CD4-positive, alpha-beta memory T cell (primary cell): ENCODE data around the gene ARL8A. TPM values are rescaled to one million over a fixed set of nuclear protein-coding genes. Genes with fewer than 3 reads are reported as not detected.
"Not testable (repeated sequence)": the region's sequence is repeated elsewhere in the genome, so short reads cannot be mapped to it uniquely, and the experiment has no call there.

Experiments
- CTCF ChIA-PET: fragments of 350-600 bp; sonication (Branson Sonifier 250); formaldehyde crosslinking; loops from one replicate; lab custom pipeline; 2021; ENCODE audit warnings: inconsistent platforms; ENCODE audit not compliant: partially characterized antibody; lab: Charles Lee
- POLR2A ChIA-PET: fragments of 350-600 bp; sonication (Branson Sonifier 250); formaldehyde crosslinking; loops from one replicate; lab custom pipeline; 2021; ENCODE audit not compliant: partially characterized antibody; lab: Charles Lee
- DNase-seq, 5 donors: peaks; one replicate each; pipeline versions ENCODE4 v3.0.0 to v3.0.0-alpha.2; 2020 to 2022; ENCODE audit warnings: mixed read lengths in 1 of 5
- H3K27ac ChIP-seq: one replicate; pipeline ENCODE4 v1.7.0; 2013; ENCODE audit warnings: low read depth, low read length
- H3K27me3 ChIP-seq: 2 replicates; pipeline ENCODE4 v1.7.0; 2013; ENCODE audit warnings: mild to moderate bottlenecking, low read length, moderate library complexity; ENCODE audit not compliant: insufficient read depth
- H3K36me3 ChIP-seq: 2 replicates; pipeline ENCODE4 v1.7.0; 2013; ENCODE audit warnings: mild to moderate bottlenecking, low read length, moderate library complexity; ENCODE audit not compliant: insufficient read depth
- H3K4me1 ChIP-seq: 2 replicates; pipeline ENCODE4 v1.7.0; 2013; ENCODE audit warnings: mild to moderate bottlenecking, low read length, moderate library complexity; ENCODE audit not compliant: insufficient read depth
- H3K4me3 ChIP-seq, 2 donors: one replicate each; pipeline ENCODE4 v1.7.0; 2013; ENCODE audit warnings: low read length in 2 of 2, mild to moderate bottlenecking in 1 of 2
- H3K9me3 ChIP-seq, 2 donors: one replicate each; pipeline ENCODE4 v1.7.0; 2013; ENCODE audit warnings: low read length in 2 of 2, control low read depth in 1 of 2; ENCODE audit not compliant: control insufficient read depth in 1 of 2
- H3K27ac Mint-ChIP-seq, 7 donors: one replicate each; pipeline ENCODE4 v1.8.0; 2020 to 2021; ENCODE audit warnings: mixed read lengths in 7 of 7, mild to moderate bottlenecking in 6 of 7, inconsistent platforms in 3 of 7, moderate library complexity in 3 of 7
- H3K27me3 Mint-ChIP-seq, 2 donors: one replicate each; pipeline ENCODE4 v1.8.0; 2020 to 2021; ENCODE audit warnings: mixed read lengths in 2 of 2
- H3K36me3 Mint-ChIP-seq, 2 donors: one replicate each; pipeline ENCODE4 v1.8.0; 2020 to 2021; ENCODE audit warnings: mixed read lengths in 2 of 2, inconsistent platforms in 1 of 2, mild to moderate bottlenecking in 1 of 2
- H3K4me1 Mint-ChIP-seq, 4 donors: one replicate each; pipeline ENCODE4 v1.8.0; 2020 to 2021; ENCODE audit warnings: mixed read lengths in 4 of 4, mild to moderate bottlenecking in 1 of 4
- H3K4me3 Mint-ChIP-seq, 8 donors: one replicate each; pipeline ENCODE4 v1.8.0; 2020 to 2021; ENCODE audit warnings: mixed read lengths in 8 of 8, mild to moderate bottlenecking in 7 of 8, moderate library complexity in 6 of 8, inconsistent platforms in 3 of 8
- H3K9me3 Mint-ChIP-seq, 8 donors: one replicate each; pipeline ENCODE4 v1.8.0; 2020 to 2021; ENCODE audit warnings: mixed read lengths in 8 of 8, mild to moderate bottlenecking in 5 of 8, inconsistent platforms in 3 of 8, moderate library complexity in 1 of 8
- intact Hi-C: fragments of 100-400 bp; cut with micrococcal nuclease; formaldehyde crosslinking; loops from one replicate; pipeline ENCODE4 v1.15.1; 2023
- polyA plus RNA-seq, 2 donors: library from polyadenylated mRNA; unstranded; fragments of 300-500 nt; fragmentation: Illumina TruSeq; gene quantifications; one replicate each; pipeline ENCODE4 v1.2.3, GENCODE V29; 2021
- total RNA-seq, 2 experiments: library from RNA; stranded (reverse); gene quantifications; one replicate each; pipeline ENCODE4 v1.2.3, GENCODE V29; 2021

Gene ARL8A
- 10 to 100 TPM; 48.1 to 55.0 TPM for total RNA-seq
- 10 to 100 TPM in 1 of 2 donors, 1 to 10 TPM in 1; 7.1 to 10.8 TPM for polyA plus RNA-seq

DNA sequence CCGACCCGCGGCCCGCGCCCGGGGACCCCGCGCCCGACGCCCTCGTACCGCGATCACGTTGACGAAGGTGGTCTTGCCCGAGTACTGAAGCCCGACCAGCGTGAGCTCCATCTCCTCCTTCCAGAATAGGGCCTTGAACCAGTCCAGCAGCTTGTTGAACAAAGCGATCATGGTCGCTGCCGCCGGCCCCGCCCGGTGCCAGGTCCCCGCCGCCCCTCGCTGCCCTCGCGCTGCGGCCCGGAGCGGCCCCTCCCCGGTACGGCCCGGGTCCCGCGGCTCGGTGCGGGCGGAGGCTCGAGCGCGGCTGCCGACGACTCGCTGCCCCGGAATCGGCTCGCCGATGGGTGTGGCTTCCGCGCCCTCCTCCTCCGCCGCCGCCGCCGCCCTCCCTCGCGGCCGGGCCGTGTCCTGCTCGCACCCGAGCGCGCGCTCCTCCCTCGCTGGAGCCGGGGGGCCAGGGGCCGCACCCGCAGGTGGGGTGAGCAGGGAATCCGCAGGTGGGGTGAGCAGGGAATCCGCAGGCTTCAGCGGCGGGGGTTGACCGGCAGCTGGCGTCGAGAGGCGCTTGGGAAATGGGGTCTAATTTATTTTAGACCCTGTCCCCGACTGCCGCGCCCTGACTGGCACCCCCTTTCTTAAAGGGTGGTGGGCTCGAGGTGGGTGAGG lies at the start of gene ARL8A:
TSS of gene ARL8A (minus strand) at position 336 of the 666 bp plus-strand sequence. CDS start at position 171, 165 bp downstream.
- Histone ChIP-seq H3K27me3 (no peaks in the 10 kb centered on the region), H3K27ac (peak within 1 kb of the TSS; percentile 80), H3K4me3 (peak within 1 kb of the TSS; percentile 62 to 94), H3K36me3 (peaks cover 19% of the 10 kb centered on the region), H3K4me1 (peaks cover 41% of the 10 kb centered on the region), H3K9me3 (no peaks in the 10 kb centered on the region)
- intact Hi-C loops: loop anchor here (1.0 kb wide), 2 partner anchors 9 to 16 kb away; partner anchors contain the start of gene PTPN7
- Mint-ChIP-seq H3K4me3 (peak within 1 kb of the TSS; percentile 92 to 98 (median 96)), H3K27ac (peak within 1 kb of the TSS; percentile 86 to 97 (median 96)), H3K27me3 (no peaks in the 10 kb centered on the region), H3K9me3 (peaks cover 0 to 1% (median 0%) of the 10 kb centered on the region in 8 donors), H3K4me1 (peaks cover 23 to 53% (median 35%) of the 10 kb centered on the region in 4 donors), H3K36me3 (peaks cover 8 to 35% of the 10 kb centered on the region in 2 donors)
- DNase-seq: peak; percentile 61 to 71 (median 66)
- ChIA-PET POLR2A (interaction anchor here (0.6 to 9.2 kb wide), 5 partner anchors 9 to 161 kb away, joined by 3 to 164 read pairs (median 7); partner anchors contain the start of gene PTPN7), CTCF (interaction anchor here (0.7 to 3.9 kb wide), 3 partner anchors 11 to 19 kb away, joined by 3 to 15 read pairs (median 3); partner anchors contain the start of gene PTPN7)

DNA sequence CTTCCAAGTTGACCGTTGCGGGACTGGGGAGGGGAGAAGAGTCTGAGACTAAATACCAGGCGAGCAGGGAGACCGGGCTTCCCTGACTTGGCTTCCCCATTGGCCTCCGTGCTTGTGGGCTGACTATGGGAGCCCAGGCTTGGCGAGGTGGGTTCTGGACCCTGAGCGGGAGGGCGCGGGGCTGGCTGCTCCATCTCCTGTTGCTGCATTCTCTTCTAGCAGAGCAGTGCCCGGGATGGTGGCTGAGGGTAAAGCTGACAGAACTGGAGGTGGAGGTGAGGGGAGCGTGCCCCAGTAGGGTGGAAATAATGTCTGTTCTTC lies 49.8 kb upstream of the ARL8A start:
- CTCF ChIA-PET: interaction anchor here (0.6 to 4.4 kb wide), 3 partner anchors 20 to 121 kb away, joined by 3 to 52 read pairs (median 3); no protein-coding TSS in a partner anchor
- peaks cover 4 to 16% (median 7%) of the 10 kb centered on the region in 4 donors for H3K4me1 Mint-ChIP-seq
- H3K36me3 Mint-ChIP-seq: no peaks in the 10 kb centered on the region
- H3K27me3 ChIP-seq: peaks cover 14% of the 10 kb centered on the region
- H3K27me3 Mint-ChIP-seq: peaks cover 9 to 24% of the 10 kb centered on the region in 2 donors
- H3K9me3 Mint-ChIP-seq: no peaks in the 10 kb centered on the region
- no peaks in the 10 kb centered on the region for H3K9me3 ChIP-seq
- no peaks in the 10 kb centered on the region for H3K36me3 ChIP-seq
- no peak overlapping the region for H3K27ac ChIP-seq
- DNase-seq: no peak
- no peak overlapping the region for H3K27ac Mint-ChIP-seq
- peak overlapping the region in 2 of 8 donors; percentile 41 to 54 for H3K4me3 Mint-ChIP-seq
- POLR2A ChIA-PET: no interaction called here
- H3K4me3 ChIP-seq: no peak overlapping the region
- intact Hi-C loops: no loop called here
- H3K4me1 ChIP-seq: peaks cover 12% of the 10 kb centered on the region

DNA sequence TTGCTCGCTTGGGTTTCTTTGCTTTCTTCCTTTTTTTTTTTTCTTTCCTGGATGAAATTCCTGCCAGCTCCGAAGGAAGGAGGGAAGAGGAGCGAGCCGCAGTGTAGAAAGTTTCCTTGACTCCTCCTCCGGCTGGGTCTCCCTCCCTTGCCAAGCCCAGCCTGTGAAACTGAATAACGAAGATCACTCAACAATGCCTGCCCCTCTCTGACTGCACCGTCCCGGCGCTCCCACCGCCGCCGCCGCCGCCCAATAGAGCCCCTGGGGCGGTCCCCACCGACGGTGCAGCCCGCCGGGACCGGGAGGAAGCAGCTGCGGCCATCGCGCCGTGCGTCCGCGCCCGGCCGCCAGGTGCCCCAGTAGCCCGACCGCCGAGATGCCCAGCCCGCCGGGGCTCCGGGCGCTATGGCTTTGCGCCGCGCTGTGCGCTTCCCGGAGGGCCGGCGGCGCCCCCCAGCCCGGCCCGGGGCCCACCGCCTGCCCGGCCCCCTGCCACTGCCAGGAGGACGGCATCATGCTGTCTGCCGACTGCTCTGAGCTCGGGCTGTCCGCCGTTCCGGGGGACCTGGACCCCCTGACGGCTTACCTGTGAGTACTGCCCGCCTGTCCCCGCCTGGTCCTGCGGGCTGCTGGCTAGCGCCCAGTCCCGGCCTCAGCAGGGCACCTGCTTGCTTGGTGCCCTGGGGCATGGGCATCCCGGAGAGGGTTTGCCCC lies 49.2 kb upstream of the ARL8A start, which contains the start of gene LGR6:
TSS of gene LGR6 (plus strand) at position 186 of the 714 bp plus-strand sequence. CDS start at position 377, 191 bp downstream.
- peak within 1 kb of the TSS in 5 of 8 donors; percentile 15 to 54 (median 33) for H3K4me3 Mint-ChIP-seq
- H3K9me3 Mint-ChIP-seq: no peaks in the 10 kb centered on the region
- CTCF ChIA-PET: interaction anchor here (0.8 to 4.4 kb wide), 22 partner anchors 9 to 525 kb away, joined by 3 to 52 read pairs (median 5); partner anchors contain the start of gene UBE2T
- Histone ChIP-seq H3K27ac (no peak within 1 kb of the TSS), H3K9me3 (no peaks in the 10 kb centered on the region), H3K27me3 (peaks cover 14% of the 10 kb centered on the region), H3K36me3 (no peaks in the 10 kb centered on the region), H3K4me1 (peaks cover 6% of the 10 kb centered on the region), H3K4me3 (no peak within 1 kb of the TSS)
- intact Hi-C loops: loop anchor here (1.0 kb wide), 2 partner anchors 122 to 526 kb away; no protein-coding TSS in a partner anchor
- no peaks in the 10 kb centered on the region for H3K36me3 Mint-ChIP-seq
- DNase-seq: no peak
- H3K27me3 Mint-ChIP-seq: peaks cover 9 to 24% of the 10 kb centered on the region in 2 donors
- no peak within 1 kb of the TSS for H3K27ac Mint-ChIP-seq
- peaks cover 4 to 13% (median 6%) of the 10 kb centered on the region in 4 donors for H3K4me1 Mint-ChIP-seq
- POLR2A ChIA-PET: no interaction called here

DNA sequence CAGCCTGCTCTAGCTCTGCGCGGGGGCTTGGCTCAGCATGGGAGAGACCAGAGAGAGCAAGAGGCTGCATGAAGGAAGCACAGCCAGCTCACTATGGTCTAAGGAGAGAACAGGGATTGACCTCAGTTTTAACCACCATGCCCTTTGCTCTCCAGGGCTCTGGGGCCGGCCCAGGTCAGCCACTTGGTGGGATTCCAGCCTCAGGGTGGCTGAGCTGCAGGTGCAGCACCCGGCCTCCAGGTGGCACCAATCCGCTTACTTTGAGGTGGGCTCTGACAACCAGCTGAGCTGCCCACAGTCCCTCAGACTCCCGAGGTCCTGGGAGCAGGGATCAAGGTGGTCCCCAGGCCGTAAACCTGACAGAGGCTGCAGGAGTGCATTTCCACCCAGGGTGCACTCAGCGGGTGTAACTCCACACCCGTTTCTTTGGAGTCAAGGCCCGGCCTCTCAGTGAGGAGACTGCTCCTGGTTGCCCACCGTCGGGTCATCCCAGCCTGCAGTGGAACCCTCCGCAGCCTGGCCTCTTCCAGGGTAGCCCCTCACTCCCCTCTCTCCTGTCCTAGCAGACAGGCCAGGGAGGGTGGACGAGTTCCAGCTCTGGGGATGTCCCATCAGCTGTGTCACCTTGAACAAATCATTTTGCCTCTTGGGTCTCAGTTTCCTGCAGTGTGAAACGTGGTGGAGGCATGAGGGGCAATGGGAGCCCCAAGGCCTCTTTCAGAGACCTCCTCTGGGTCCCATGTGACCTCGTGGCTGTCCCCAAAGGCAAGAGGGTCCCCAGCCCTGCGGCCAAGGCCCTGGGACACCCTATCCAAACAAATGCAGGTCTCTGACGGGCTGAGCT lies 48.5 kb upstream of the ARL8A start:
- Mint-ChIP-seq H3K4me1 (peaks cover 2 to 5% (median 3%) of the 10 kb centered on the region in 4 donors), H3K27me3 (peaks cover 9 to 21% of the 10 kb centered on the region in 2 donors), H3K4me3 (no peak overlapping the region), H3K36me3 (no peaks in the 10 kb centered on the region), H3K9me3 (no peaks in the 10 kb centered on the region), H3K27ac (no peak overlapping the region)
- CTCF ChIA-PET: interaction anchor here (0.5 to 4.4 kb wide), 35 partner anchors 8 to 532 kb away, joined by 3 to 52 read pairs (median 5); partner anchors contain the start of gene UBE2T
- Histone ChIP-seq H3K27me3 (peaks cover 14% of the 10 kb centered on the region), H3K4me1 (peaks cover 6% of the 10 kb centered on the region), H3K27ac (no peak overlapping the region), H3K4me3 (no peak overlapping the region), H3K9me3 (no peaks in the 10 kb centered on the region), H3K36me3 (no peaks in the 10 kb centered on the region)
- intact Hi-C loops: loop anchor here (1.0 kb wide), 2 partner anchors 122 to 526 kb away; no protein-coding TSS in a partner anchor
- peak in 4 of 5 donors; percentile 35 to 51 (median 38) for DNase-seq
- POLR2A ChIA-PET: interaction anchor here (1.5 kb wide), 1 partner anchor 33 kb away, joined by 4 read pairs; the partner anchor contains the start of gene PTPN7

DNA sequence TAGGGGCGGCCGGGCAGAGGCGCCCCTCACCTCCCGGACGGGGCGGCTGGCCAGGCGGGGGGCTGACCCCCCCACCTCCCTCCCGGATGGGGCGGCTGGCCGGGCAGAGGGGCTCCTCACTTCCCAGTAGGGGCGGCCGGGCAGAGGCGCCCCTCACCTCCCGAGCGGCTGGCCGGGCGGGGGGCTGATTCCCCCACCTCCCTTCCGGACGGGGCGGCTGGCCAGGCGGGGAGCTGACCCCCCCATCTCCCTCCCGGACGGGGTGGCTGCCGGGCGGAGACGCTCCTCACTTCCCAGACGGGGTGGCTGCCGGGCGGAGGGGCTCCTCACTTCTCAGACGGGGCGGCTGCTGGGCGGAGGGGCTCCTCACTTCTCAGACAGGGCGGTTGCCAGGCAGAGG lies 46.9 kb upstream of the ARL8A start:
- H3K9me3 Mint-ChIP-seq, H3K9me3 ChIP-seq, H3K4me1 Mint-ChIP-seq, H3K27ac ChIP-seq, DNase-seq, H3K4me3 Mint-ChIP-seq, intact Hi-C loops, H3K36me3 Mint-ChIP-seq, H3K4me1 ChIP-seq, H3K4me3 ChIP-seq, H3K36me3 ChIP-seq, H3K27ac Mint-ChIP-seq: not testable (repeated sequence)
- POLR2A ChIA-PET: interaction anchor here (1.5 kb wide), 1 partner anchor 31 kb away, joined by 4 read pairs; the partner anchor contains the start of gene PTPN7
- CTCF ChIA-PET: interaction anchor here (2.6 to 3.0 kb wide), 3 partner anchors 22 to 528 kb away, joined by 14 to 26 read pairs (median 25); partner anchors contain the start of gene PTPN7
- H3K27me3 Mint-ChIP-seq: peaks cover 10 to 17% of the 10 kb centered on the region in 2 donors
- H3K27me3 ChIP-seq: peaks cover 14% of the 10 kb centered on the region

DNA sequence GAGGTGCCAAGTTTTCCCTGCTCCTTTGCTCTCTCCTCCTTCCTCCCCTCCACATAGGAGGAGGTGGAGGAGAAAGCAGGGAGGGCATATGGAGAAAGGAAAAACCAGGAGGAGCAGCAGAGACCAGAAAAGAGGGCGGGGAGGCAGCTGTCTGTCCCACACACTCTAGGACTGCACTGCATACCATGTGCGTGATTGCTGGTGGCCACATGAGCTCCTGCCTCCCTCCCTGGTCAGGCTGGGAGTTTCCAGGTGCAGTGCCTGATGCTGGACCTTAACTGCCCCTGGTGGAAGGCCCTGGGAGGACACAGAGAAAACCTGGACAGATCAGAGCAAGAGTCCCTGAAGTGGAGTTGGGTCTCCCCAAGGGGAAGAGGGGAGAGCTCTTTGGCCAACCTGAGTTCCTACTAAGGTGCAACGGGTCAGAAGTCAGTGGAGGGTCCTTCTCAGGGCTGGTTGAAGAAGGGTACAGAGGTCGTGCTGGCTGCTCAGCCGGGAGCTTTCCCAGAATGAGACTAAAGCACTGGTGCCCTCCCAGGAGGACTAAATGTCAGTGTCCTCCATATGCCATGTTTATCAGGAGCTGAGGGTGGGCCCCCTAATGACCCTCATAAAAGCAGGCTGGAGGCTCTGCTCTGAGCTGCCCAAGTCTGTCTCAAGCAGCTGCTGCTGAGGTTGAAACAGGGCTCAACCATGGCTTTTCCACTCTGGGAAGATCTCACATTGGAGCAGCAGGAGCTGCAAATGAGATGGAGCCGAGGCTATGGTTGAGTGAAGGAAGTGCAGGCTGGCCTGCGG lies 45.6 kb upstream of the ARL8A start:
- Mint-ChIP-seq H3K4me1 (peaks cover 0 to 5% (median 2%) of the 10 kb centered on the region in 4 donors), H3K27me3 (peaks cover 8 to 12% of the 10 kb centered on the region in 2 donors), H3K4me3 (no peak overlapping the region), H3K27ac (no peak overlapping the region), H3K36me3 (no peaks in the 10 kb centered on the region), H3K9me3 (no peaks in the 10 kb centered on the region)
- intact Hi-C loops: no loop called here
- no peaks in the 10 kb centered on the region for H3K9me3 ChIP-seq
- DNase-seq: no peak
- ChIA-PET CTCF (interaction anchor here (0.8 to 3.0 kb wide), 18 partner anchors 8 to 529 kb away, joined by 3 to 30 read pairs (median 4); partner anchors contain the start of gene PTPN7), POLR2A (interaction anchor here (1.2 kb wide), 1 partner anchor 30 kb away, joined by 3 read pairs; the partner anchor contains the start of gene PTPN7)
- H3K27ac ChIP-seq: no peak overlapping the region
- H3K4me1 ChIP-seq: peaks cover 6% of the 10 kb centered on the region
- H3K36me3 ChIP-seq: no peaks in the 10 kb centered on the region
- no peak overlapping the region for H3K4me3 ChIP-seq
- H3K27me3 ChIP-seq: peaks cover 14% of the 10 kb centered on the region
